HepG2 (cell line): Measurements from ENCODE around the gene CCDC74A. TPM values are rescaled to one million over a fixed set of nuclear protein-coding genes. Genes with fewer than 3 reads are reported as not detected.
"Not testable (repeated sequence)": the region's sequence is repeated elsewhere in the genome, so short reads cannot be mapped to it uniquely, and the experiment has no call there.

ENCODE experiments used
- ATAC-seq: fragments of 200-7000 bp; cut with Tn5 transposase; 3 replicates; pipeline ENCODE4 v1.9.1; 2020; ENCODE audit warnings: mild to moderate bottlenecking, moderate library complexity
- BruUV-seq: library from RNA; stranded (reverse); fragments of 400-500 nt; replicated peaks from 2 replicates; lab custom pipeline; 2021; lab: Mats Ljungman, UMichigan
- CTCF ChIA-PET: fragments of 300-600 bp; formaldehyde crosslinking; extraction: SDS; loops from one replicate; lab custom pipeline; 2021; ENCODE audit warnings: low total read pairs, inconsistent platforms, low intra/inter-chr PET ratio; lab: Yijun Ruan, JAX
- POLR2A ChIA-PET: fragments of 350-600 bp; sonication (Branson Sonifier 250); formaldehyde crosslinking; loops from one replicate; lab custom pipeline; 2020; ENCODE audit warnings: antibody characterized with exemption, inconsistent platforms; lab: Yijun Ruan, JAX
- DNase-seq: peaks from one replicate; pipeline ENCODE4 v3.0.0-alpha.2; 2015; ENCODE audit warnings: low spot score
- FAIRE-seq: peaks from 3 replicates; lab custom pipeline; 2011; peaks lifted over from hg19 to GRCh38; lab: Jason Lieb, UNC
- H2AFZ ChIP-seq: one replicate; pipeline ENCODE4 v1.6.1; 2011; ENCODE audit warnings: low read length, inconsistent platforms
- H3K27ac ChIP-seq: fragments of 300-600 bp; 3 replicates; pipeline ENCODE4 v1.8.0; 2011; ENCODE audit warnings: mixed run types, mild to moderate bottlenecking, mixed read lengths, low read length, inconsistent platforms; ENCODE audit not compliant: insufficient read depth; ENCODE audit errors: extremely low read length
- H3K27me3 ChIP-seq, 2 experiments: fragments of 200-600 bp in 1 of 2; 2 replicates in 1 of 2; 3 replicates in 1 of 2; pipeline versions ENCODE4 v1.6.0 to v1.8.0; 2011; ENCODE audit warnings: low read length in 2 of 2, mild to moderate bottlenecking in 2 of 2, moderate library complexity in 2 of 2, inconsistent platforms in 1 of 2; ENCODE audit not compliant: insufficient read depth in 2 of 2, control insufficient read depth in 1 of 2
- H3K36me3 ChIP-seq, 2 experiments: fragments of 200-600 bp in 1 of 2; replicated peaks in 1 of 2; 2 replicates in 1 of 2; 3 replicates in 1 of 2; pipeline versions ENCODE4 v1.5.1 to v1.8.0; 2011; ENCODE audit warnings: low read length in 2 of 2, inconsistent platforms in 1 of 2; ENCODE audit not compliant: insufficient read depth in 2 of 2, control insufficient read depth in 1 of 2
- H3K4me1 ChIP-seq: 2 replicates; pipeline ENCODE4 v1.5.1; 2012; ENCODE audit warnings: low read length, inconsistent platforms; ENCODE audit not compliant: insufficient read depth
- H3K4me2 ChIP-seq: 2 replicates; pipeline ENCODE4 v1.6.0; 2011; ENCODE audit warnings: low read depth, low read length, inconsistent platforms
- H3K4me3 ChIP-seq, 3 experiments: fragments of 200-600 bp in 1 of 3; sonication (generic), shearing (Covaris generic) in 1 of 3; replicated peaks in 1 of 3; 2 replicates each; pipeline ENCODE4 v1.5.1; 2011 to 2016; ENCODE audit warnings: low read length in 3 of 3, inconsistent platforms in 2 of 3, low read depth in 2 of 3, mild to moderate bottlenecking in 2 of 3, control low read depth in 1 of 3, mixed read lengths in 1 of 3; ENCODE audit not compliant: insufficient read depth in 1 of 3
- H3K79me2 ChIP-seq: one replicate; pipeline ENCODE4 v1.6.1; 2011; ENCODE audit warnings: low read length, inconsistent platforms; ENCODE audit not compliant: insufficient read depth
- H3K9ac ChIP-seq: 2 replicates; pipeline ENCODE4 v1.6.0; 2011; ENCODE audit warnings: mild to moderate bottlenecking, low read depth, low read length, inconsistent platforms; ENCODE audit not compliant: insufficient read depth
- H3K9me3 ChIP-seq: 2 replicates; pipeline ENCODE4 v1.5.1; 2012; ENCODE audit warnings: mild to moderate bottlenecking, low read length
- H4K20me1 ChIP-seq: 2 replicates; pipeline ENCODE4 v1.6.0; 2011; ENCODE audit warnings: inconsistent platforms, mild to moderate bottlenecking, low read length, moderate library complexity; ENCODE audit not compliant: insufficient read depth
- KDM5B ChIP-seq: sonication (generic); formaldehyde crosslinking; IDR thresholded peaks from 2 replicates; pipeline ENCODE4 v1.4.0; 2020; ENCODE audit warnings: missing genetic modification reagents, mild to moderate bottlenecking, borderline replicate concordance
- ZNF296 ChIP-seq: sonication (generic); formaldehyde crosslinking; conservative IDR thresholded peaks from 2 replicates; pipeline ENCODE4 v1.5.0; 2020; ENCODE audit warnings: mild to moderate bottlenecking, missing genetic modification reagents
- ZNF441 ChIP-seq: sonication (generic); formaldehyde crosslinking; IDR thresholded peaks from 2 replicates; pipeline ENCODE4 v1.7.0; 2021; ENCODE audit warnings: missing genetic modification reagents, borderline replicate concordance
- ZNF605 ChIP-seq: sonication (generic); formaldehyde crosslinking; IDR thresholded peaks from 2 replicates; pipeline ENCODE4 v1.8.0; 2022; ENCODE audit warnings: mild to moderate bottlenecking, missing genetic modification reagents
- WGBS: methylation state at CpG from one replicate; pipeline ENCODE4 v1.1.6; 2017; ENCODE audit warnings: low lambda C conversion rate; 5-methylcytosine and 5-hydroxymethylcytosine counted together
- in situ Hi-C: cut with HindIII; loops from 2 replicates; pipeline ENCODE4 v1.10.0; 2017; ENCODE audit warnings: low pct_unique_long_range_greater_than_20kb; ENCODE audit not compliant: extremely low pct_ligation_motif_present
- intact Hi-C: fragments of 100-400 bp; cut with micrococcal nuclease; formaldehyde crosslinking; loops from one replicate; pipeline ENCODE4 v1.10.0; 2022; ENCODE audit not compliant: unreplicated experiment
- polyA plus RNA-seq, 8 experiments: library from polyadenylated mRNA; depleted of rRNA in 3 of 8; stranded (reverse) in 7 of 8; unstranded in 1 of 8; fragments of >200 nt; fragmentation: Illumina TruSeq in 4 of 8; extraction: Trizol in 4 of 8; gene quantifications; 2 replicates each; pipeline versions ENCODE4 v1.2.1 to v1.2.3, GENCODE V29; 2011 to 2016; ENCODE audit warnings: low read depth in 4 of 8, missing spikeins in 1 of 8, mixed read lengths in 1 of 8; ENCODE audit not compliant: insufficient read depth in 1 of 8
- total RNA-seq, 5 experiments: library from RNA; depleted of rRNA; stranded (reverse); fragments of >200 nt; fragmentation: Illumina TruSeq; extraction: Trizol; gene quantifications; 2 replicates each; pipeline ENCODE4 v1.2.3, GENCODE V29; 2016; ENCODE audit warnings: low read depth in 1 of 5
- TF ChIP-seq, protein P1 (sequence below): sonication (generic); formaldehyde crosslinking; IDR thresholded peaks from 2 replicates; pipeline ENCODE4 v1.8.1; 2022; ENCODE audit warnings: mild to moderate bottlenecking, missing genetic modification reagents
- TF ChIP-seq, protein P2 (sequence below), 2 experiments: IDR thresholded peaks; 2 replicates each; pipeline ENCODE4 v1.6.1; 2011 to 2012; ENCODE audit warnings: low read length in 2 of 2, borderline replicate concordance in 1 of 2, low read depth in 1 of 2, mild to moderate bottlenecking in 1 of 2, moderate library complexity in 1 of 2
- TF ChIP-seq, protein P3 (sequence below): sonication (generic); formaldehyde crosslinking; IDR thresholded peaks from 2 replicates; pipeline ENCODE4 v1.4.0; 2020; ENCODE audit warnings: missing genetic modification reagents, borderline replicate concordance

The CCDC74A gene
- total and polyA plus RNA-seq, 2 of the 13 experiments (the other 11 are each of a cell fraction or from before 2014, with no cell fraction given), result 0.15 to 0.17 TPM

DNA sequence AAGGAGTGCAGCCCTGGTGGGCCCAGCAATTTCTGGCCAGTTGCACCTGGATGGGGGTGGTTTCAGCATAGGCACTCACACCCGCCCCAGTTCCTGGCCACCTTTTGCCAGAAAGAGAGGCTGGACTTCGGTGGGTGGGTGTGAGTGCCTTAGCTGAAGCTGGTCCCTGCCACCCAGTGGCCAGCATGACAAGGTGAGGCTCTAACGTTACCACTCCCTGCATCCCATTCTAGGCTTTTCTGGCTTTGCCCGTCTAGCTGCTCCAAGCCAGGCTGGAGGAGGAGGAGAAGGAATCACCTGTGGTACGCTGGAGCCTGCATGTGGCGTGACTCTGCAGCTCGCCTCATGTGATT lies 17.1 kb downstream of the CCDC74A start:
- H3K4me1 ChIP-seq, H3K27ac ChIP-seq, H3K36me3 ChIP-seq, H4K20me1 ChIP-seq, POLR2A ChIA-PET, H3K9ac ChIP-seq, H3K4me3 ChIP-seq, CTCF ChIA-PET, DNase-seq, BruUV-seq, FAIRE-seq, H3K4me2 ChIP-seq, in situ Hi-C loops, H2AFZ ChIP-seq, H3K9me3 ChIP-seq, intact Hi-C loops, H3K79me2 ChIP-seq: not testable (repeated sequence)
- 13% methylated on average over 3 of the region's 7 CpGs for WGBS
- H3K27me3 ChIP-seq, result peaks cover 0 to 15% of the 10 kb centered on the region in 2 experiments; a peak in 3 of 5 replicates
- peak; percentile 89 for ATAC-seq

DNA sequence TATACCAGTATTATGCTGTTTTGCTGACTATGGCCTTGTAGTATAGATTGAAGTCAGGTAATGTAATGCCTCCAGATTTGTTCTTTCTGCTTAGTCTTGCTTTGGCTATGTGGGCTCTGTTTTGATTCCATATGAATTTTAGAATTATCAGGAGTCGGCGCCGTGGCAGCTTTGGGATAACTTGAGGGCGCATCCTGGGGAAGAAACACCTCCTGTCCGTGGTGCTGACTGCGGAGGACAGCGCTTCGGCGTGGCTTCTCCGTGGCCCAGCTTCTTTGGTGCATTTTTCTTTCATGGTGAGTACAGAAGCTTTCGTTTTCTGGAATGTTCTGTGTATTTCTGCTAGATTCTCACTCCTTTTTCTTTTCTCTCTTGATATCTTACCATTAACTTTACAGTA lies 25.2 kb downstream of the CCDC74A start:
- Histone ChIP-seq H3K9ac (no peak overlapping the region), H3K36me3 (no peaks in the 10 kb centered on the region), H3K4me2 (no peak overlapping the region), H3K4me1 (peaks cover 13% of the 10 kb centered on the region), H3K4me3 (no peak overlapping the region), H4K20me1 (no peaks in the 10 kb centered on the region), H3K27me3 (peaks cover 0 to 17% of the 10 kb centered on the region in 2 experiments; a peak in 3 of 5 replicates), H3K79me2 (no peaks in the 10 kb centered on the region), H3K9me3 (no peaks in the 10 kb centered on the region), H3K27ac (no peak overlapping the region), H2AFZ (no peak overlapping the region)
- CTCF ChIA-PET, result no interaction called here
- no peak for FAIRE-seq
- intact Hi-C loops, result no loop called here
- POLR2A ChIA-PET, result no interaction called here
- BruUV-seq, result no TSS peak
- no peak for DNase-seq
- WGBS, result 57% methylated on average over 11 of the region's 11 CpGs
- ATAC-seq, result no peak
- in situ Hi-C loops, result no loop called here
- TF ChIP-seq, protein P1, sequence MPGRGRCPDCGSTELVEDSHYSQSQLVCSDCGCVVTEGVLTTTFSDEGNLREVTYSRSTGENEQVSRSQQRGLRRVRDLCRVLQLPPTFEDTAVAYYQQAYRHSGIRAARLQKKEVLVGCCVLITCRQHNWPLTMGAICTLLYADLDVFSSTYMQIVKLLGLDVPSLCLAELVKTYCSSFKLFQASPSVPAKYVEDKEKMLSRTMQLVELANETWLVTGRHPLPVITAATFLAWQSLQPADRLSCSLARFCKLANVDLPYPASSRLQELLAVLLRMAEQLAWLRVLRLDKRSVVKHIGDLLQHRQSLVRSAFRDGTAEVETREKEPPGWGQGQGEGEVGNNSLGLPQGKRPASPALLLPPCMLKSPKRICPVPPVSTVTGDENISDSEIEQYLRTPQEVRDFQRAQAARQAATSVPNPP (CRISPR knock-in tag), result no peak
- TF ChIP-seq KDM5B (CRISPR knock-in tag), result no peak
- TF ChIP-seq, protein P2, sequence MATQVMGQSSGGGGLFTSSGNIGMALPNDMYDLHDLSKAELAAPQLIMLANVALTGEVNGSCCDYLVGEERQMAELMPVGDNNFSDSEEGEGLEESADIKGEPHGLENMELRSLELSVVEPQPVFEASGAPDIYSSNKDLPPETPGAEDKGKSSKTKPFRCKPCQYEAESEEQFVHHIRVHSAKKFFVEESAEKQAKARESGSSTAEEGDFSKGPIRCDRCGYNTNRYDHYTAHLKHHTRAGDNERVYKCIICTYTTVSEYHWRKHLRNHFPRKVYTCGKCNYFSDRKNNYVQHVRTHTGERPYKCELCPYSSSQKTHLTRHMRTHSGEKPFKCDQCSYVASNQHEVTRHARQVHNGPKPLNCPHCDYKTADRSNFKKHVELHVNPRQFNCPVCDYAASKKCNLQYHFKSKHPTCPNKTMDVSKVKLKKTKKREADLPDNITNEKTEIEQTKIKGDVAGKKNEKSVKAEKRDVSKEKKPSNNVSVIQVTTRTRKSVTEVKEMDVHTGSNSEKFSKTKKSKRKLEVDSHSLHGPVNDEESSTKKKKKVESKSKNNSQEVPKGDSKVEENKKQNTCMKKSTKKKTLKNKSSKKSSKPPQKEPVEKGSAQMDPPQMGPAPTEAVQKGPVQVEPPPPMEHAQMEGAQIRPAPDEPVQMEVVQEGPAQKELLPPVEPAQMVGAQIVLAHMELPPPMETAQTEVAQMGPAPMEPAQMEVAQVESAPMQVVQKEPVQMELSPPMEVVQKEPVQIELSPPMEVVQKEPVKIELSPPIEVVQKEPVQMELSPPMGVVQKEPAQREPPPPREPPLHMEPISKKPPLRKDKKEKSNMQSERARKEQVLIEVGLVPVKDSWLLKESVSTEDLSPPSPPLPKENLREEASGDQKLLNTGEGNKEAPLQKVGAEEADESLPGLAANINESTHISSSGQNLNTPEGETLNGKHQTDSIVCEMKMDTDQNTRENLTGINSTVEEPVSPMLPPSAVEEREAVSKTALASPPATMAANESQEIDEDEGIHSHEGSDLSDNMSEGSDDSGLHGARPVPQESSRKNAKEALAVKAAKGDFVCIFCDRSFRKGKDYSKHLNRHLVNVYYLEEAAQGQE (IDR thresholded peaks at IDR 0.05; ENCODE audit: borderline replicate concordance in 1 of 2, low read depth in 1 of 2, low read length in 2 of 2), result peak; percentile 28 to 87
- TF ChIP-seq ZNF296 (CRISPR knock-in tag), result no peak
- no peak for TF ChIP-seq ZNF605 (CRISPR knock-in tag)
- TF ChIP-seq ZNF441 (CRISPR knock-in tag), result no peak
- TF ChIP-seq, protein P3, sequence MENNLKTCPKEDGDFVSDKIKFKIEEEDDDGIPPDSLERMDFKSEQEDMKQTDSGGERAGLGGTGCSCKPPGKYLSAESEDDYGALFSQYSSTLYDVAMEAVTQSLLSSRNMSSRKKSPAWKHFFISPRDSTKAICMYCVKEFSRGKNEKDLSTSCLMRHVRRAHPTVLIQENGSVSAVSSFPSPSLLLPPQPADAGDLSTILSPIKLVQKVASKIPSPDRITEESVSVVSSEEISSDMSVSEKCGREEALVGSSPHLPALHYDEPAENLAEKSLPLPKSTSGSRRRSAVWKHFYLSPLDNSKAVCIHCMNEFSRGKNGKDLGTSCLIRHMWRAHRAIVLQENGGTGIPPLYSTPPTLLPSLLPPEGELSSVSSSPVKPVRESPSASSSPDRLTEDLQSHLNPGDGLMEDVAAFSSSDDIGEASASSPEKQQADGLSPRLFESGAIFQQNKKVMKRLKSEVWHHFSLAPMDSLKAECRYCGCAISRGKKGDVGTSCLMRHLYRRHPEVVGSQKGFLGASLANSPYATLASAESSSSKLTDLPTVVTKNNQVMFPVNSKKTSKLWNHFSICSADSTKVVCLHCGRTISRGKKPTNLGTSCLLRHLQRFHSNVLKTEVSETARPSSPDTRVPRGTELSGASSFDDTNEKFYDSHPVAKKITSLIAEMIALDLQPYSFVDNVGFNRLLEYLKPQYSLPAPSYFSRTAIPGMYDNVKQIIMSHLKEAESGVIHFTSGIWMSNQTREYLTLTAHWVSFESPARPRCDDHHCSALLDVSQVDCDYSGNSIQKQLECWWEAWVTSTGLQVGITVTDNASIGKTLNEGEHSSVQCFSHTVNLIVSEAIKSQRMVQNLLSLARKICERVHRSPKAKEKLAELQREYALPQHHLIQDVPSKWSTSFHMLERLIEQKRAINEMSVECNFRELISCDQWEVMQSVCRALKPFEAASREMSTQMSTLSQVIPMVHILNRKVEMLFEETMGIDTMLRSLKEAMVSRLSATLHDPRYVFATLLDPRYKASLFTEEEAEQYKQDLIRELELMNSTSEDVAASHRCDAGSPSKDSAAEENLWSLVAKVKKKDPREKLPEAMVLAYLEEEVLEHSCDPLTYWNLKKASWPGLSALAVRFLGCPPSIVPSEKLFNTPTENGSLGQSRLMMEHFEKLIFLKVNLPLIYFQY, result no peak
